Mesendoderm (in vitro differentiated cells): ENCODE data around the gene HOXC11.

Experiments used
- DNase-seq: peaks from one replicate; pipeline ENCODE4 v3.0.0; 2013
- H2AK5ac ChIP-seq: 2 replicates; pipeline ENCODE4 v1.6.1; 2013; ENCODE audit warnings: low read length, inconsistent platforms
- H2BK120ac ChIP-seq: 2 replicates; pipeline ENCODE4 v1.6.1; 2013; ENCODE audit warnings: low read depth, mild to moderate bottlenecking, low read length, moderate library complexity, mixed read lengths
- H2BK15ac ChIP-seq: replicated peaks from 2 replicates; pipeline ENCODE4 v1.6.1; 2013; ENCODE audit warnings: low read depth, mild to moderate bottlenecking, moderate library complexity
- H2BK5ac ChIP-seq: 2 replicates; pipeline ENCODE4 v1.6.1; 2013; ENCODE audit warnings: low read length, inconsistent platforms
- H3K18ac ChIP-seq: 2 replicates; pipeline ENCODE4 v1.6.1; 2013; ENCODE audit warnings: mild to moderate bottlenecking, low read length, mixed read lengths
- H3K23ac ChIP-seq: one replicate; pipeline ENCODE4 v1.6.1; 2013; ENCODE audit warnings: low read length
- H3K27ac ChIP-seq: 2 replicates; pipeline ENCODE4 v1.5.1; 2013; ENCODE audit warnings: low read depth, mild to moderate bottlenecking, inconsistent platforms, low read length, moderate library complexity
- H3K27me3 ChIP-seq: 2 replicates; pipeline ENCODE4 v1.6.1; 2013; ENCODE audit warnings: low read length, control low read depth, mild to moderate bottlenecking, inconsistent platforms; ENCODE audit not compliant: insufficient read depth, poor library complexity
- H3K36me3 ChIP-seq: 2 replicates; pipeline ENCODE4 v1.6.1; 2013; ENCODE audit warnings: low read length, inconsistent platforms; ENCODE audit not compliant: control insufficient read depth, insufficient read depth
- H3K4ac ChIP-seq: one replicate; pipeline ENCODE4 v1.6.1; 2013; ENCODE audit warnings: low read depth, mild to moderate bottlenecking, low read length, moderate library complexity
- H3K4me1 ChIP-seq: 2 replicates; pipeline ENCODE4 v1.6.1; 2013; ENCODE audit warnings: low read depth, low read length, inconsistent platforms; ENCODE audit not compliant: control insufficient read depth
- H3K4me2 ChIP-seq: 2 replicates; pipeline ENCODE4 v1.6.1; 2013; ENCODE audit warnings: low read length
- H3K4me3 ChIP-seq: 2 replicates; pipeline ENCODE4 v1.5.1; 2013; ENCODE audit warnings: mild to moderate bottlenecking, low read length
- H3K56ac ChIP-seq: one replicate; pipeline ENCODE4 v1.6.1; 2013; ENCODE audit warnings: low read length
- H3K79me1 ChIP-seq: 2 replicates; pipeline ENCODE4 v1.6.1; 2013; ENCODE audit warnings: low read length, inconsistent platforms
- H3K79me2 ChIP-seq: 2 replicates; pipeline ENCODE4 v1.6.1; 2013; ENCODE audit warnings: mild to moderate bottlenecking, low read length; ENCODE audit not compliant: control insufficient read depth, insufficient read depth
- H3K9ac ChIP-seq: 2 replicates; pipeline ENCODE4 v1.6.1; 2013; ENCODE audit warnings: low read length, inconsistent platforms
- H4K5ac ChIP-seq: one replicate; pipeline ENCODE4 v1.6.1; 2013; ENCODE audit warnings: low read length
- H4K8ac ChIP-seq: one replicate; pipeline ENCODE4 v1.6.1; 2013; ENCODE audit warnings: low read depth, mild to moderate bottlenecking, control low read depth, low read length, moderate library complexity
- WGBS: extraction: QIAGEN DNeasy Blood & Tissue Kit; methylation state at CpG from one replicate; pipeline ENCODE4 v1.1.7; 2013; ENCODE audit warnings: low lambda C conversion rate, missing lambda C conversion rate; ENCODE audit not compliant: insufficient coverage; ENCODE audit errors: extremely low coverage; 5-methylcytosine and 5-hydroxymethylcytosine counted together

Gene HOXC11

DNA sequence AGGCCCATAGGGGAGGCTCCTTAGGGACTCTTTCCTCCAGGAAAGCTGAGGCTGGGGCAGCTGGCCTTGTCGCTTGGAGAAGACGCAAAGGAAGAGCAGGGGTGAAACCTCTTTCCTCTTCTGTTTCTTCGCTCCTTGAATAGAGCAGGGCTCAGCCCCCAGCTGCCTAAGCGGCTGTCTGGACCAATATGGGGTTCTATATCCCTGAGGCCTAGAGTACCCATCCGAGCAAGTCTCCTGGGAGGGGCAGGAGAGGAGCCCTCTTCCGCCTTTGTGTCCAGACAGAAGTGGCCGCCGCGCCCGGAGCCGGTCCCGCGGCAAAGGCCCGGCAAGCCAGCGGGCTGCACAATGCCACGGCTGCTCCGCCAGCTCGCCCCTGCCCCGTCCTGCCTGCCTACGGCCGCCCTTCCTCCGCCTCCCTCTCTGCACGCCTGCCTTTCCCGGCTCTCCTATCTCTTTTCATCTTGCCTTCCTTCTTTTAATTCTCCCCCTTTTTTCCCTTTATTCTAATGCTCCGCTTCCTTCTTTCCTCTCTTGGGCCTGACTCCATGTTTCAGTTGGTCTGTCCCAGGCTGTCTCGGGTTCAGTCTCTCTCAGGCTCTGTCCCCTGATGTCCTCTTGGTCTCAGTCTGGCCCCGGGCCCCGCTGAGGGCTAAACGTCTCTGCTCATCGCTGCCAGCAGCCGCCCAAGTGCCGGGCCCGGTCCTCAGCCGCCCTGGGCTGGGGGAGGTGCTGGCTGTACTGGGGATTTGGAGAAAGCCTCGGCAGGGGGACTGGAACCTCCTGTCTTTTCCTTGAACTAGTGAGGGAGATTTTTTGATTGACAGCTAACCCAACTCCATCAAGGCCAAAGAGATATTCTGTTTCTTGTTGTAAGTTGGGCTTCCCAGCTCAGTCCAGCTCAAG lies 24.5 kb downstream of the HOXC11 start:
- no peak overlapping the region for H3K27ac ChIP-seq
- no peaks in the 10 kb centered on the region for H3K36me3 ChIP-seq
- H2BK5ac ChIP-seq: no peak overlapping the region
- no peak overlapping the region for H3K9ac ChIP-seq
- no peak overlapping the region for H3K4me2 ChIP-seq
- no peaks in the 10 kb centered on the region for H3K79me1 ChIP-seq
- no peak overlapping the region for H3K4ac ChIP-seq
- H3K4me3 ChIP-seq: no peak overlapping the region
- no peak for DNase-seq
- H2BK120ac ChIP-seq: no peak overlapping the region
- no CpG with 5 or more reads among the region's 35 CpGs for WGBS
- no peak overlapping the region for H3K56ac ChIP-seq
- H3K23ac ChIP-seq: no peak overlapping the region
- no peaks in the 10 kb centered on the region for H3K4me1 ChIP-seq
- H3K27me3 ChIP-seq: peaks cover 96% of the 10 kb centered on the region
- no peak overlapping the region for H4K5ac ChIP-seq
- H3K18ac ChIP-seq: no peak overlapping the region
- H3K79me2 ChIP-seq: no peaks in the 10 kb centered on the region
- no peak overlapping the region for H2AK5ac ChIP-seq
- H4K8ac ChIP-seq: no peak overlapping the region
- H2BK15ac ChIP-seq: no peak overlapping the region

DNA sequence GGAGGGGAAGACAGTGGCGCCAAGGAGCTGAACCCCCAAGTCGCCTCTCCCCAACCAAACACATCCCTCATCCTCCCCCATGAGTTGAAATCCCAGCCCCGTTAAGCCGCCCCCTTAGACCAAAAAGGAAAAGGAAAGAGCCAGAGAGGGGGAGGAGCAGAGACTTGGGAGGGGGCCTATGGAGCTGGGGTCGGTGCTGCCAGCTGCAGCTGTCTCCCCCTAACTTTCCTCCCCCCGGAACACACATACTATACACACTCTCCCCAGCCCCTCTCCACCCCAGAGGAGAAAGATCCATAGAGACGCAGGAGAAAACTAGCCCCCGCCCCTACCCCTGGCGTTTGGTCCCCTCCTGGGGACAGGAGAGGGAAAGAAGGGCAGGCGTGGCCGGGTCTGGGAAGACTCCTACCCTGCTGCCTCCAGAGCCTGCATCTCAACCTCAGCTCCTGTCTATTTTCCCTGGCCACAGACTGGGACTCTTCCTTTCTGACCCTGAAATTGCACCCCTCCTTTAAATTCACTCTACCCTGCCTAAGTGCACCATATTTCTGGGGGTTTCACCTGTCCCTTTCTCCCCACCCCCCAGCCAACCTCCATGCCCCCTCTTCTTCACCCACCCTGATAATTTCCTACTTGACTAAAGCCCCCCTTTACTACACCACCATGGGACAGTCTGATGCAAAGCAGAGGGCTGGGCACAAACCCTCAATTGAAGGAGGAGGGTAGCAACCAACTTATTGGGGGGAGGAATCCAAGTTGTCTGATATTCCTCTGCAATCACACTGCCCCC lies 25.4 kb downstream of the HOXC11 start:
- Histone ChIP-seq H3K79me2 (no peaks in the 10 kb centered on the region), H2BK120ac (no peak overlapping the region), H3K27me3 (peaks cover 96% of the 10 kb centered on the region), H2AK5ac (no peak overlapping the region), H3K4me3 (no peak overlapping the region), H2BK15ac (no peak overlapping the region), H3K18ac (no peak overlapping the region), H2BK5ac (no peak overlapping the region), H3K9ac (no peak overlapping the region), H3K4me1 (no peaks in the 10 kb centered on the region), H3K23ac (no peak overlapping the region), H3K56ac (no peak overlapping the region), H3K4ac (no peak overlapping the region), H3K36me3 (no peaks in the 10 kb centered on the region), H4K5ac (no peak overlapping the region), H3K27ac (no peak overlapping the region), H3K79me1 (no peaks in the 10 kb centered on the region), H3K4me2 (no peak overlapping the region), H4K8ac (no peak overlapping the region)
- no peak for DNase-seq
- WGBS: no CpG with 5 or more reads among the region's 11 CpGs

DNA sequence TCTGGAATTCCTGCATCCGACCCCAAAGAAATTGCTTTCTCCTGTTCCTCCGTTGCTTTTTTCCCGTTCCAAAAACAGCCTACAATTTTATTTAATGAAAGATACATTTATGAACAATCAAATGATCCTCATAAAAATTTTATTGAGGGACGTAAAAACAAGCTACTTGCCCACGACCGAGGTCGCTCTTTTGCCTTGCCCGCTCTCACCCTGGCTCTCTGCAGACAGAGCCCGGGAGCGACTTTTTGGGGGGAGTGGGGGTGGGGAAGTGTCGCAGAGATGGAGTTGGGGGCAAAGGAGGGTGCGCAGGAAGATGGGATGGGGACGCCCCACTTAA lies 25.9 kb downstream of the HOXC11 start:
- no peak overlapping the region for H3K18ac ChIP-seq
- DNase-seq: no peak
- H2BK15ac ChIP-seq: no peak overlapping the region
- no peak overlapping the region for H2BK120ac ChIP-seq
- no peaks in the 10 kb centered on the region for H3K4me1 ChIP-seq
- H3K9ac ChIP-seq: no peak overlapping the region
- H4K5ac ChIP-seq: no peak overlapping the region
- no peak overlapping the region for H3K4ac ChIP-seq
- H3K27ac ChIP-seq: no peak overlapping the region
- no peaks in the 10 kb centered on the region for H3K36me3 ChIP-seq
- no peak overlapping the region for H3K23ac ChIP-seq
- no peak overlapping the region for H2AK5ac ChIP-seq
- H3K79me2 ChIP-seq: no peaks in the 10 kb centered on the region
- H3K4me2 ChIP-seq: no peak overlapping the region
- H2BK5ac ChIP-seq: no peak overlapping the region
- H3K79me1 ChIP-seq: no peaks in the 10 kb centered on the region
- peaks cover 95% of the 10 kb centered on the region for H3K27me3 ChIP-seq
- WGBS: no CpG with 5 or more reads among the region's 13 CpGs
- H3K56ac ChIP-seq: no peak overlapping the region
- no peak overlapping the region for H4K8ac ChIP-seq
- H3K4me3 ChIP-seq: no peak overlapping the region

DNA sequence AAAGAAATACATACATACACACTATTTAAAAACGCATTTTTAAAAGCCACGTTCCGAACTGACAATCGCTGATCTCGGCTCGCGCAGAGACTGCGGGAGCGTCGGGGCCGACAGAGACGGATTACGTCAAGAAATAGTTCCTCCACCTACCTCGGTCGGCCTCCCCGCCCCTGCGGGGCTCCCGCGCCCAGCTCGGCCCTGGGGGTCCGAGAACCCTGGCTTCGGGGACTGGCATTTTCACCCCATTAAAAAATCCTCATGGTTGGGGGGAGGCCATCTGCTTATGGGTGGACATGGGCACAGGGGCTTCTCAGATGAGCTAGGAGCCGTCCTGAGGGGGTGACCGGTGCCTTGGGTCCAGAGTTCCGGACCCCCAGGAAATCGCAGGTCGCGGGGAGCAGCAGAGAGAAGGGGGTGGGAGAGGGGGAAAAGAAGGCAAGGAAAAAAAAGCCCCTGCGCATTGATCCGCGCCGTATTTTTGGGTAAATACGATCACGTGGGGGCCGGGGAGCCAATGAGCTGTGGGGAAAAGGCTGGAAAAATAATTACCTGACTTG lies 26.7 kb downstream of the HOXC11 start:
- Histone ChIP-seq H3K56ac (no peak overlapping the region), H4K5ac (no peak overlapping the region), H2AK5ac (no peak overlapping the region), H3K27ac (no peak overlapping the region), H3K27me3 (peaks cover 95% of the 10 kb centered on the region), H3K4me3 (no peak overlapping the region), H4K8ac (no peak overlapping the region), H3K23ac (no peak overlapping the region), H3K36me3 (no peaks in the 10 kb centered on the region), H3K18ac (no peak overlapping the region), H2BK15ac (no peak overlapping the region), H2BK5ac (no peak overlapping the region), H3K4ac (no peak overlapping the region), H3K79me2 (no peaks in the 10 kb centered on the region), H3K9ac (no peak overlapping the region), H3K4me2 (no peak overlapping the region), H3K4me1 (no peaks in the 10 kb centered on the region), H2BK120ac (no peak overlapping the region), H3K79me1 (no peaks in the 10 kb centered on the region)
- no peak for DNase-seq
- WGBS: no CpG with 5 or more reads among the region's 35 CpGs

DNA sequence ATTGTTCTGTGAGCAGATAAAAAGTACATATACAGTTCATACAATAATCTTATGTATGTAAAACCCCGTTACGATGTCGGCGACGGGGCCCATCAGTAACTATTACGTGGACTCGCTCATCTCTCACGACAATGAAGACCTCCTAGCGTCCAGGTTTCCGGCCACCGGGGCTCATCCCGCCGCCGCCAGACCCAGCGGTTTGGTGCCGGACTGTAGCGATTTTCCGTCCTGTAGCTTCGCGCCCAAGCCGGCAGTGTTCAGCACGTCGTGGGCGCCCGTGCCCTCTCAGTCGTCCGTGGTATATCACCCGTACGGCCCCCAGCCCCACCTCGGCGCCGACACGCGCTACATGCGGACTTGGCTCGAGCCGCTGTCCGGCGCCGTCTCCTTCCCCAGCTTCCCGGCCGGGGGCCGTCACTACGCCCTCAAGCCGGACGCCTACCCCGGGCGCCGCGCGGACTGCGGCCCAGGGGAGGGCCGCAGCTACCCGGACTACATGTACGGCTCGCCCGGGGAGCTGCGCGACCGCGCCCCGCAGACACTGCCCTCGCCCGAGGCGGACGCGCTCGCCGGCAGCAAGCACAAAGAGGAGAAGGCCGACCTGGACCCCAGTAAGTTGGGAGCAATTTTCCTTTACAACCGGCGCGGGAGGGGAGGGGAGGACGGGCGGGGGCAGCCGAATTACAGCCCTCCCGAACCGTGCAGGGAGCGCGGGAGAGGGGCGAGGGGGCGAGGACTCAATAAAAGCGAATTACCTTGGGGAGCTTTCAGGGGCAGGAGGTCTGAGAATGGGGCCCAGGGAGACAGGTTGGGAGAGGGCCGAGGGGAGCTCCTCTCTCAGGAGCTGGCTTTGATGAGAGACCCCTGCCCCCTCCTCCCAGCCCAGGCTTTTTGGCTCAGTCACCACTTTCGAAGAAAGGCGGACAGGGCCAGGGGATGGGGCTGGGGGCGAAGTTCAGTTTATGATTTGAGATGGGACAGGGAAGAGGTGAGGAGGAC lies 27.5 kb downstream of the HOXC11 start, which contains the start of gene HOXC9:
HOXC9 (plus strand) TSS at position 46 of the 999 bp plus-strand sequence; CDS start at position 74, 28 bp downstream.
- Histone ChIP-seq H3K79me2 (no peaks in the 10 kb centered on the region), H3K23ac (no peak within 1 kb of the TSS), H3K4ac (no peak within 1 kb of the TSS), H3K9ac (no peak within 1 kb of the TSS), H3K18ac (no peak within 1 kb of the TSS), H3K4me3 (no peak within 1 kb of the TSS), H2AK5ac (no peak within 1 kb of the TSS), H3K27me3 (peaks cover 96% of the 10 kb centered on the region), H2BK5ac (no peak within 1 kb of the TSS), H3K56ac (peak within 1 kb of the TSS; percentile 29), H2BK120ac (no peak within 1 kb of the TSS), H3K79me1 (no peaks in the 10 kb centered on the region), H3K36me3 (no peaks in the 10 kb centered on the region), H3K4me2 (peak within 1 kb of the TSS; percentile 5), H3K4me1 (no peaks in the 10 kb centered on the region), H4K8ac (no peak within 1 kb of the TSS), H2BK15ac (no peak within 1 kb of the TSS), H4K5ac (no peak within 1 kb of the TSS), H3K27ac (no peak within 1 kb of the TSS)
- WGBS: no CpG with 5 or more reads among the region's 87 CpGs
- DNase-seq: no peak
